Mesenchymal stem cell (in vitro differentiated cells and primary cell): ENCODE results near the gene UBE2E2.

ENCODE experiments used
- DNase-seq: peaks from one replicate; pipeline ENCODE4 v3.0.0-alpha.2; 2013
- H2AFZ ChIP-seq: one replicate; pipeline ENCODE4 v1.6.1; 2013; ENCODE audit warnings: low read depth, mild to moderate bottlenecking, control low read depth, inconsistent platforms, low read length, moderate library complexity
- H2AK5ac ChIP-seq: 2 replicates; pipeline ENCODE4 v1.6.1; 2013; ENCODE audit warnings: low read length, moderate library complexity, mild to moderate bottlenecking, inconsistent platforms; ENCODE audit not compliant: severe bottlenecking
- H2BK120ac ChIP-seq: one replicate; pipeline ENCODE4 v1.6.1; 2013; ENCODE audit warnings: low read depth, mild to moderate bottlenecking, inconsistent platforms, low read length, moderate library complexity
- H2BK12ac ChIP-seq, 2 experiments: one replicate each; pipeline ENCODE4 v1.6.1; 2013; ENCODE audit warnings: inconsistent platforms in 2 of 2, low read length in 2 of 2, mild to moderate bottlenecking in 2 of 2, moderate library complexity in 2 of 2, control low read depth in 1 of 2
- H2BK15ac ChIP-seq: one replicate; pipeline ENCODE4 v1.6.1; 2013; ENCODE audit warnings: mild to moderate bottlenecking, low read depth, inconsistent platforms; ENCODE audit not compliant: poor library complexity, severe bottlenecking
- H2BK5ac ChIP-seq: 2 replicates; pipeline ENCODE4 v1.6.1; 2013; ENCODE audit warnings: low read depth, mild to moderate bottlenecking, low read length, control low read depth, inconsistent platforms; ENCODE audit not compliant: poor library complexity, severe bottlenecking
- H3K14ac ChIP-seq, 2 experiments: one replicate each; pipeline ENCODE4 v1.6.1; 2013; ENCODE audit warnings: inconsistent platforms in 2 of 2, low read length in 2 of 2, control low read depth in 1 of 2, mild to moderate bottlenecking in 1 of 2, moderate library complexity in 1 of 2
- H3K18ac ChIP-seq, 2 experiments: one replicate each; pipeline ENCODE4 v1.6.1; 2013; ENCODE audit warnings: inconsistent platforms in 2 of 2, low read length in 2 of 2, control low read depth in 1 of 2, low read depth in 1 of 2, mild to moderate bottlenecking in 1 of 2
- H3K23ac ChIP-seq, 2 experiments: one replicate each; pipeline ENCODE4 v1.6.1; 2013; ENCODE audit warnings: inconsistent platforms in 2 of 2, low read length in 2 of 2, mild to moderate bottlenecking in 2 of 2, moderate library complexity in 2 of 2, control low read depth in 1 of 2
- H3K27ac ChIP-seq: 2 replicates; pipeline ENCODE4 v1.5.1; 2013; ENCODE audit warnings: mild to moderate bottlenecking, moderate library complexity, low read length, control low read depth, inconsistent platforms; ENCODE audit not compliant: poor library complexity, severe bottlenecking
- H3K27me3 ChIP-seq, 2 experiments: 2 replicates each; pipeline versions ENCODE4 v1.6.1 to v1.7.0; 2013; ENCODE audit warnings: low read length in 2 of 2, mild to moderate bottlenecking in 2 of 2, moderate library complexity in 2 of 2, control low read depth in 1 of 2, inconsistent platforms in 1 of 2; ENCODE audit not compliant: control insufficient read depth in 1 of 2, insufficient read depth in 1 of 2
- H3K36me3 ChIP-seq, 2 experiments: 2 replicates each; pipeline versions ENCODE4 v1.6.1 to v1.7.0; 2013; ENCODE audit warnings: low read length in 2 of 2, control low read depth in 1 of 2, inconsistent platforms in 1 of 2, low read depth in 1 of 2, mild to moderate bottlenecking in 1 of 2; ENCODE audit not compliant: insufficient read depth in 2 of 2, control insufficient read depth in 1 of 2
- H3K4ac ChIP-seq, 2 experiments: one replicate each; pipeline ENCODE4 v1.6.1; 2013; ENCODE audit warnings: inconsistent platforms in 2 of 2, low read length in 2 of 2, mild to moderate bottlenecking in 2 of 2, moderate library complexity in 2 of 2, control low read depth in 1 of 2, low read depth in 1 of 2
- H3K4me1 ChIP-seq: 2 replicates; pipeline ENCODE4 v1.6.1; 2013; ENCODE audit warnings: low read depth, low read length, control low read depth; ENCODE audit not compliant: control insufficient read depth, insufficient read depth
- H3K4me2 ChIP-seq: 2 replicates; pipeline ENCODE4 v1.6.1; 2013; ENCODE audit warnings: low read length, mild to moderate bottlenecking, inconsistent platforms; ENCODE audit not compliant: poor library complexity, severe bottlenecking
- H3K4me3 ChIP-seq, 2 experiments: 2 replicates each; pipeline versions ENCODE4 v1.5.1 to v1.7.0; 2013; ENCODE audit warnings: low read length in 2 of 2, mild to moderate bottlenecking in 2 of 2, control low read depth in 1 of 2, low read depth in 1 of 2; ENCODE audit not compliant: insufficient read depth in 1 of 2
- H3K79me1 ChIP-seq: replicated peaks from 2 replicates; pipeline ENCODE4 v1.6.1; 2013; ENCODE audit warnings: mild to moderate bottlenecking, control low read depth, low read length, inconsistent platforms; ENCODE audit not compliant: poor library complexity, severe bottlenecking
- H3K9ac ChIP-seq: 2 replicates; pipeline ENCODE4 v1.7.0; 2013; ENCODE audit warnings: mild to moderate bottlenecking, low read length, moderate library complexity
- H3K9me3 ChIP-seq: 2 replicates; pipeline ENCODE4 v1.7.0; 2013; ENCODE audit warnings: mild to moderate bottlenecking, low read length; ENCODE audit not compliant: control insufficient read depth
- H4K8ac ChIP-seq: one replicate; pipeline ENCODE4 v1.6.1; 2013; ENCODE audit warnings: inconsistent platforms, mild to moderate bottlenecking, low read length, moderate library complexity
- H4K91ac ChIP-seq: one replicate; pipeline ENCODE4 v1.6.1; 2013; ENCODE audit warnings: mild to moderate bottlenecking, low read length, inconsistent platforms
- WGBS: methylation state at CpG from one replicate; pipeline ENCODE4 v1.1.7; 2013; ENCODE audit warnings: mixed read lengths; 5-methylcytosine and 5-hydroxymethylcytosine counted together

The UBE2E2 gene

DNA sequence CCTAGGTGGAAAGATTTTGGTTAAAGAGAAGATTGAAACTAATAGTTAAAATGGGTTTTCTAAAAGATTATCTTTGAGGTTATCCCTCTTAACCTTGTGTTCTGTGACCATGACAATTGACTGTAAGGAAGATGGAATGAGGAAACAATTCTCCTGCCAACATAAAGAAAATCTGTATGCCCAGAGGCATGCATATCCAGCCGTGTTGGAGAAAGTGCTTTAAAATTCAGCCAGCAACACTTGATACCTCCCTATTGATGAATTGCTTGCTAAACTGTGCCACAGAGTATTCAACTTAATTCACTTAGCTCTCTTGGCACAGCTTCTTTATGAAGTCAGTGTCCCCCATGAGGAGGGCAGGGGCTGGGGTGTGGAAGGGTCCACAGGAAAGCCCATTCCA is 203.5 kb downstream of the UBE2E2 start:
- Histone ChIP-seq H2BK15ac (no peak overlapping the region), H3K14ac (no peak overlapping the region), H3K27ac (no peak overlapping the region), H3K4me3 (no peak overlapping the region), H3K9me3 (no peaks in the 10 kb centered on the region), H3K23ac (no peak overlapping the region), H3K4me1 (peaks cover 3% of the 10 kb centered on the region), H4K8ac (no peak overlapping the region), H4K91ac (no peak overlapping the region), H3K4ac (no peak overlapping the region), H2BK12ac (no peak overlapping the region), H3K9ac (no peak overlapping the region), H2AK5ac (no peak overlapping the region), H3K36me3 (no peaks in the 10 kb centered on the region), H3K79me1 (peaks cover 20% of the 10 kb centered on the region), H3K27me3 (no peaks in the 10 kb centered on the region), H3K18ac (no peak overlapping the region), H2BK5ac (no peak overlapping the region), H3K4me2 (no peak overlapping the region), H2BK120ac (no peak overlapping the region), H2AFZ (no peak overlapping the region)
- WGBS, result 23% methylated on average over 1 of the region's 1 CpG
- DNase-seq, result no peak

DNA sequence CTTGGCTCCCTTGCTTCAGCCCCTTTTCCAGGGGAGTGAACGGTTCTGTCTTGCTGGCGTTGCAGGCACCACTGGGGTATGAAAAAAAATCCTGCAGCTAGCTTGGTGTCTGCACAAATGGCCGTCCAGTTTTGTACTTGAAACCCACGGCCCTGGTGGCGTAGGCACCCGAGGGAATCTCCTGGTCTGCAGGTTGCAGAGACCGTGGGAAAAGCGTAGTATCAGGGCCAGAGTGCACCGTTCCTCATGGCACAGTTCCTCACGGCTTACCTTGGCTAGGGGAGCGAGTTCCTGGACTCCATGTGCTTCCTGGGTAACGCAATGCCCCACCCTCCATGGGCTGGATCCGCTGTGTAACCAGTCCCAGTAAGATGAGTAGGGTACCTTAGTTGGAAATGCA is 214.9 kb downstream of the UBE2E2 start:
- Histone ChIP-seq H2AFZ (no peak overlapping the region), H3K23ac (no peak overlapping the region), H4K91ac (no peak overlapping the region), H2BK120ac (no peak overlapping the region), H3K4me2 (no peak overlapping the region), H2BK12ac (no peak overlapping the region), H4K8ac (no peak overlapping the region), H2BK15ac (no peak overlapping the region), H3K9me3 (no peaks in the 10 kb centered on the region), H3K27me3 (no peaks in the 10 kb centered on the region), H2AK5ac (no peak overlapping the region), H3K14ac (no peak overlapping the region), H3K27ac (no peak overlapping the region), H3K79me1 (peaks cover 32% of the 10 kb centered on the region), H3K4me1 (no peaks in the 10 kb centered on the region), H3K36me3 (no peaks in the 10 kb centered on the region), H3K4ac (no peak overlapping the region), H3K18ac (no peak overlapping the region), H2BK5ac (no peak overlapping the region), H3K4me3 (no peak overlapping the region), H3K9ac (no peak overlapping the region)
- 97% methylated on average over 13 of the region's 13 CpGs for WGBS
- DNase-seq, result no peak

DNA sequence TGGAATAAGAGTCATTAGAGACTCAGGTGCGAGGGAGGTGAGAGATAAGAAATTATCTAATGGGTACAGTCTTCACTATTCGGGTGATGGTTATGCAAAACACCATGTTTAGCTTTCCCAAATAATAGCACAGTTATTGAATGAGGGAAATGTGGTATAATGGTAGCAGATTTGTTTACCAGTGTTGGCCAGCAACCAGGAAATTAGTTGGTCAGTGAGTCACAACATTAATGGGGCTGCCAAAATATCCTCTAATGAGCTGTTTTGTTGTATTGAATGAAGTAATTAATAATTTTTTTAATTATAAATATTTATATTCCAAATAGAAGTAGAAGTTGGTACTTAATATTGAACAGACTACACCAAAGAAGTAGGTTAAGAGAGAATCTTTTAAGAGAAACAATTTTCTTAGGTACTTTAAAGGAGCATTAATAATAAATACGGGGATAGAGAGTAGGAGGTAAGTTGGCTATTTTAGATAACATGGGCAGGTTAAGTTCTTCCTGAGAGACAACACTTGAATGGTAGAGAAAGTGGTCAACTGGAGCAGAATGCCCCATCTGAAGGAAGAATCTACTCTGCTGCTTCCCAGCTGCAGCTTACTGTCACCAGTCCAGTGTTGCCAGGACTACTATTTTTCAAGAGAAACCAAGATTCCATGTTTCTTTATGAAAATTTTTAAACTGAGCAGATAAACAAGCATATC is 218.8 kb downstream of the UBE2E2 start:
- Histone ChIP-seq H3K14ac (no peak overlapping the region), H3K9me3 (no peaks in the 10 kb centered on the region), H3K23ac (no peak overlapping the region), H3K27me3 (no peaks in the 10 kb centered on the region), H3K4me1 (no peaks in the 10 kb centered on the region), H4K8ac (no peak overlapping the region), H3K4ac (no peak overlapping the region), H4K91ac (no peak overlapping the region), H2AFZ (no peak overlapping the region), H2BK12ac (no peak overlapping the region), H3K79me1 (peaks cover 26% of the 10 kb centered on the region), H3K4me2 (no peak overlapping the region), H3K4me3 (no peak overlapping the region), H3K9ac (no peak overlapping the region), H2BK120ac (no peak overlapping the region), H3K18ac (no peak overlapping the region), H3K27ac (no peak overlapping the region), H2AK5ac (no peak overlapping the region), H2BK5ac (no peak overlapping the region), H3K36me3 (no peaks in the 10 kb centered on the region), H2BK15ac (no peak overlapping the region)
- no peak for DNase-seq
- WGBS, result 96% methylated on average over 3 of the region's 3 CpGs

DNA sequence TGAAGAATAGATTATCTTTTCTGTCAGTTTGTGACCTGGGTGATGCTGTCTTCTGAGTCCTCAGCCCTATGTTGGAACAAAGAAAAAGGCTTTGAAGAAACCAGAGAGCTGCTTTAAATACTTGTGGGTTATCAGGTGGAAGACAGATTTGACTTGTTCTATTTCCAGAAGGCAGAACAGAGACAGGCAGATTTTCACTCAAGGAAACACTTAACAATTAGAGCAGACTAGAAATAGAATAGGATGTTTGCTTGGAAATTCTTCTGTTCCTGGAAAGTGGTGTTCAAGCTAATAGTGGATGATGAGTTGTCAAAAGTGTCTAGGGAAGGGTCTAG is 219.4 kb downstream of the UBE2E2 start:
- Histone ChIP-seq H3K36me3 (no peaks in the 10 kb centered on the region), H3K18ac (no peak overlapping the region), H2AFZ (no peak overlapping the region), H3K4me2 (no peak overlapping the region), H2AK5ac (no peak overlapping the region), H2BK120ac (no peak overlapping the region), H2BK15ac (no peak overlapping the region), H3K4ac (no peak overlapping the region), H3K79me1 (peaks cover 24% of the 10 kb centered on the region), H3K27ac (no peak overlapping the region), H3K23ac (no peak overlapping the region), H2BK12ac (no peak overlapping the region), H3K4me3 (no peak overlapping the region), H3K9me3 (no peaks in the 10 kb centered on the region), H4K8ac (no peak overlapping the region), H3K4me1 (no peaks in the 10 kb centered on the region), H3K14ac (no peak overlapping the region), H3K9ac (no peak overlapping the region), H3K27me3 (no peaks in the 10 kb centered on the region), H2BK5ac (no peak overlapping the region), H4K91ac (no peak overlapping the region)
- no peak for DNase-seq
